Neural crest cell (in vitro differentiated cells): ENCODE measurements around the gene GTPBP2. TPM values are rescaled to one million over a fixed set of nuclear protein-coding genes. Genes with fewer than 3 reads are reported as not detected.

Experiments used
- DNase-seq: peaks from one replicate; pipeline ENCODE4 v3.0.0; 2021; ENCODE audit warnings: low read depth, mixed read lengths, low spot score
- H3K27ac Mint-ChIP-seq: one replicate; pipeline ENCODE4 v1.8.0; 2021; ENCODE audit warnings: mild to moderate bottlenecking, mixed read lengths; ENCODE audit not compliant: unreplicated experiment
- H3K27me3 Mint-ChIP-seq: 2 replicates; pipeline ENCODE4 v1.8.0; 2021; ENCODE audit warnings: low read depth, mild to moderate bottlenecking, mixed read lengths
- H3K36me3 Mint-ChIP-seq: 2 replicates; pipeline ENCODE4 v1.8.0; 2021; ENCODE audit warnings: low read depth, mild to moderate bottlenecking, mixed read lengths
- H3K4me1 Mint-ChIP-seq: 2 replicates; pipeline ENCODE4 v1.8.0; 2021; ENCODE audit warnings: mixed read lengths
- H3K4me3 Mint-ChIP-seq: one replicate; pipeline ENCODE4 v1.8.0; 2021; ENCODE audit warnings: mild to moderate bottlenecking, mixed read lengths
- H3K9me3 Mint-ChIP-seq: 2 replicates; pipeline ENCODE4 v1.8.0; 2021; ENCODE audit warnings: mixed read lengths
- total RNA-seq: library from RNA; stranded (reverse); gene quantifications from 2 replicates; pipeline ENCODE4 v1.2.1, GENCODE V29; 2021
- TF ChIP-seq, protein P1 (sequence below): fragments of 200-600 bp; sonication (generic); conservative IDR thresholded peaks from 2 replicates; pipeline ENCODE4 v1.5.0; 2021; ENCODE audit warnings: antibody characterized with exemption, mild to moderate bottlenecking

The GTPBP2 gene
- total RNA-seq, 1 donor from 2014 or later = 70.0 TPM

DNA sequence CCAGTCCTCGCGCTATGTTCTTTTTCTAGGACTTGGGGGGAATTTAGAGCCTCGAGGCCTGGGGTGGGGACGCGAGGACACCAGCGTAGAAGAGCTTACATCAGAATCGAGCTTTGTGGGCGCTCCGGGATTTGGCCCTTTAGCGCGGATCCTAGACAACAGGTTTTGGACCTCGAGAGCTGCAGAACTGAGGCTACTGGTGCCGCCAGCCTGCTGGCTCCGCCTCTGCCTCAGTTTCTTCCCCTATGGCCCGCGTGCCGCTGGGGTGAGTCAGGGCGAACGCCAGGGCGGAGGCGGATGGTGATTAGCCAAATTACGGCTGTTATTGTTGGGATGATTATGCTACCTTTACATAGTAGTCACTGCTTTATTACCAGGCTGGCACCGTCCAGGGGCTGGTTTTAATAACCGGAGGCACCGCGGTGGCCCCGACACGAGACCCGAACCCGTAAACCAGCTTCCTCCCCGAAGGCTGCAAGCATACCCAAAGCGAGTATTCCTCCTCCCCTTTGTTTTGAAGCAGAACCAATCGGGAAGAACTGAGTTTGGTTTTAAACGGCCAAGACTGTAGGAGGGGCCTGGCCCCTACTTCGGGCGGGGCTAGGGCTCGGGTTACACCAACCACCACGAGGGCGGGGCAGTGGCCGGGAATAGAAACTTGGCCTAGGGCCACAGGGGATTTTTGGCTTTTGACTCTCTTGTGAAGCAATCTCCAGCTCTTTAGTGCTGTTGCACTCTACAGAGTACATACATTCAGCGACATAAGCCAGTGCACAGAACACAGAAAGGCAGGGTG, 639 bp upstream of the GTPBP2 start:
- peak overlapping the region; percentile 99 for H3K4me3 Mint-ChIP-seq

DNA sequence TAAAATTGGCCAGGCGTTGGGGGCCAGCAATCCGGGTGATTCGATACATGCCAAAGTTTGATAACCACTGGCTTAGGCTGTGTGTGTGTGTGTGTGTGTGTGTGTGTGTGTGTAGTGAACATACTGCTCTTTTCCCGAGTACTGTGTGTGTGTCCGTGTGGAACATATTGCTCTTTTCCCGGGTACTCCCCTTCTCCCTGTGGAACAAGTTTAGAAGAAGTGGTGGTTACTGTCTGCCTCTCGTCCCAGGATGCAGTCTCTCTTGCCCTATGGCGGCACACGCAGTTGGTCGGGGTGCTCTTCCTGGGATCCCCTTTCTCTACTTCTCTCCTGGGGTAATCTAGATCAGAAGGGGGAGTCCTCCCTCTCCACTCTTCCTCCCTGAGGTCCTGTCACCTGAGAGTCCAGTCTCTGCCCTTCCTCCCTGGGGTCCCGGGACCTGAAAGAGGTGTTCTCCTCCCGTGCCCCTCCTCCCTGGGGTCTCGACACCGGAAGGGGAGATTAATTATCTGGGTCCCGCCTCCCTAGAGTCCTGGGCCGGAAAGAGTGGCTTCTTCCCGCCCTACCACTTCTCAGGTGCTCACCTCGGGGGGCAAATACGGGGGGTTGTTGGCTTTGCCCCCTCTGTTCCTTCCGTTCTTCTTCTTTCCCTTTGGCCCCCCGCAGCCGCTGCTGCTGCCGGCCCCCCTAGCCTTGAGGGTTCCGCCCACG, 516 bp downstream of the GTPBP2 start:
- H3K27me3 Mint-ChIP-seq = no peaks in the 10 kb centered on the region
- TF ChIP-seq, protein P1, sequence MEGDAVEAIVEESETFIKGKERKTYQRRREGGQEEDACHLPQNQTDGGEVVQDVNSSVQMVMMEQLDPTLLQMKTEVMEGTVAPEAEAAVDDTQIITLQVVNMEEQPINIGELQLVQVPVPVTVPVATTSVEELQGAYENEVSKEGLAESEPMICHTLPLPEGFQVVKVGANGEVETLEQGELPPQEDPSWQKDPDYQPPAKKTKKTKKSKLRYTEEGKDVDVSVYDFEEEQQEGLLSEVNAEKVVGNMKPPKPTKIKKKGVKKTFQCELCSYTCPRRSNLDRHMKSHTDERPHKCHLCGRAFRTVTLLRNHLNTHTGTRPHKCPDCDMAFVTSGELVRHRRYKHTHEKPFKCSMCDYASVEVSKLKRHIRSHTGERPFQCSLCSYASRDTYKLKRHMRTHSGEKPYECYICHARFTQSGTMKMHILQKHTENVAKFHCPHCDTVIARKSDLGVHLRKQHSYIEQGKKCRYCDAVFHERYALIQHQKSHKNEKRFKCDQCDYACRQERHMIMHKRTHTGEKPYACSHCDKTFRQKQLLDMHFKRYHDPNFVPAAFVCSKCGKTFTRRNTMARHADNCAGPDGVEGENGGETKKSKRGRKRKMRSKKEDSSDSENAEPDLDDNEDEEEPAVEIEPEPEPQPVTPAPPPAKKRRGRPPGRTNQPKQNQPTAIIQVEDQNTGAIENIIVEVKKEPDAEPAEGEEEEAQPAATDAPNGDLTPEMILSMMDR = no peak
- peak; percentile 32 for DNase-seq
- H3K36me3 Mint-ChIP-seq = peaks cover 2% of the 10 kb centered on the region
- peak overlapping the region; percentile 99 for H3K4me3 Mint-ChIP-seq
- peaks cover 35% of the 10 kb centered on the region for H3K4me1 Mint-ChIP-seq
- no peak overlapping the region for H3K27ac Mint-ChIP-seq
- H3K9me3 Mint-ChIP-seq = no peaks in the 10 kb centered on the region

More for the DNA sequence above, 639 bp upstream of the GTPBP2 start:
- H3K27ac Mint-ChIP-seq = peak overlapping the region; percentile 100
- no peaks in the 10 kb centered on the region for H3K9me3 Mint-ChIP-seq
- peaks cover 39% of the 10 kb centered on the region for H3K4me1 Mint-ChIP-seq
- no peaks in the 10 kb centered on the region for H3K27me3 Mint-ChIP-seq
- peaks cover 2% of the 10 kb centered on the region for H3K36me3 Mint-ChIP-seq
- TF ChIP-seq, protein P1 = no peak
- DNase-seq = peak; percentile 79

GRCh38 chr6:43627008-43627825, 1.8 kb downstream of the GTPBP2 start:
- Mint-ChIP-seq H3K36me3 (peaks cover 2% of the 10 kb centered on the region), H3K27me3 (no peaks in the 10 kb centered on the region), H3K9me3 (no peaks in the 10 kb centered on the region), H3K4me1 (peaks cover 35% of the 10 kb centered on the region), H3K4me3 (peak overlapping the region; percentile 90), H3K27ac (peak overlapping the region; percentile 58)
- TF ChIP-seq, protein P1 = no peak
- no peak for DNase-seq

GRCh38 chr6:43625393-43625992, 3.6 kb downstream of the GTPBP2 start:
- no peaks in the 10 kb centered on the region for H3K9me3 Mint-ChIP-seq
- H3K36me3 Mint-ChIP-seq = peaks cover 5% of the 10 kb centered on the region
- peak overlapping the region; percentile 39 for H3K4me3 Mint-ChIP-seq
- H3K27ac Mint-ChIP-seq = no peak overlapping the region
- no peak for DNase-seq
- H3K27me3 Mint-ChIP-seq = no peaks in the 10 kb centered on the region
- H3K4me1 Mint-ChIP-seq = peaks cover 30% of the 10 kb centered on the region
- TF ChIP-seq, protein P1 = no peak

DNA sequence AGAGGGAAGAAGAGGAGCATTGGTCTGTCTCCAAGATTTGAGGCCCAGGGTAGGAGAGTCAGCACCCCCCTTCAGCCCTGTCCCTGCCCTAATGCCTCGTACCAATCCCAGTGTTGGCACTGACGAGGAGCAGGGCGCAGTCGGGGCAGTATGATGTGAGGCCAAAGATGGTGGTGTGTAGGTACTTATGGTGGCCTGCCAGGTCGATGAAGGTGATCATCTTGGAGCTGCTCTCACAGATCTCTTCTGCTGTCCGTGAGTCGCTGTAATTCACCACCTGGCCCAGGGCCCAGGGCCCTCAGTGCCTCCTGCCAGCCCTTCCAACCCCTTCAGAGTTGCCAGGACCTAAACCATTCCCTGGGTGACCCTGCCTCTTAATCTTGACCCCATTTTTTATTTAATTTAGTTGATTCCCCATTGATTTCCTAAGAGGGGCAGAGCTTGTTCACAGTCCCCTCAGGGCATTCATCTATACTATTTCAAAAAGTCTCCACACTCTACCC, 4.2 kb downstream of the GTPBP2 start:
- TF ChIP-seq, protein P1 = no peak
- no peak for DNase-seq
- Mint-ChIP-seq H3K27ac (no peak overlapping the region), H3K4me1 (peaks cover 25% of the 10 kb centered on the region), H3K36me3 (peaks cover 5% of the 10 kb centered on the region), H3K27me3 (no peaks in the 10 kb centered on the region), H3K9me3 (no peaks in the 10 kb centered on the region), H3K4me3 (no peak overlapping the region)
